ENCODE data around the gene BABAM2.

The BABAM2 gene

GRCh38 chr2:27922842-27923241 lies 32.3 kb downstream of the BABAM2 start:
- TF ChIP-seq LEF1 (IDR thresholded peaks at IDR 0.05; ENCODE audit: borderline replicate concordance) (no peak), PKNOX1 (IDR thresholded peaks at IDR 0.05) (no peak), ZNF384 (IDR thresholded peaks at IDR 0.05) (no peak), FOXM1 (IDR thresholded peaks at IDR 0.05; ENCODE audit: borderline replicate concordance) (no peak), NFRKB (IDR thresholded peaks at IDR 0.05) (no peak), ELF4 (IDR thresholded peaks at IDR 0.05) (no peak), TARDBP (IDR thresholded peaks at IDR 0.05) (no peak), FOXK2 (IDR thresholded peaks at IDR 0.05) (no peak), SUZ12 (IDR thresholded peaks at IDR 0.05) (no peak), ARNT (IDR thresholded peaks at IDR 0.05) (no peak)
- no peak for DNase-seq (ENCODE audit: extremely low spot score)
- CTCF ChIA-PET: interaction anchor here (0.6 kb wide), 1 partner anchor 183 kb away, joined by 5 read pairs; no protein-coding TSS in a partner anchor

GRCh38 chr2:27925766-27926472 lies 35.4 kb downstream of the BABAM2 start:
- no peak for DNase-seq (ENCODE audit: extremely low spot score)
- no peak for TF ChIP-seq ZNF384 (IDR thresholded peaks at IDR 0.05)
- no peak for TF ChIP-seq CTBP1 (IDR thresholded peaks at IDR 0.05; ENCODE audit: borderline replicate concordance)
- no peak for TF ChIP-seq NFRKB (IDR thresholded peaks at IDR 0.05)
- no peak for TF ChIP-seq LEF1 (IDR thresholded peaks at IDR 0.05; ENCODE audit: borderline replicate concordance)
- TF ChIP-seq PKNOX1 (IDR thresholded peaks at IDR 0.05): no peak
- TF ChIP-seq FOXK2 (IDR thresholded peaks at IDR 0.05): no peak
- TF ChIP-seq FOXM1 (IDR thresholded peaks at IDR 0.05; ENCODE audit: borderline replicate concordance): no peak
- TF ChIP-seq ELF4 (IDR thresholded peaks at IDR 0.05): no peak
- CTCF ChIA-PET: interaction anchor here (1.2 kb wide), 1 partner anchor 8 kb away, joined by 5 read pairs; no protein-coding TSS in a partner anchor
- POLR2A ChIA-PET: no interaction called here

More at GRCh38 chr2:27922842-27923241, 32.3 kb downstream of the BABAM2 start:
- POLR2A ChIA-PET: no interaction called here

- ChIA-PET CTCF (no interaction called here), POLR2A (no interaction called here)
Measured at GRCh38 chr2:27929916-27930486, 39.5 kb downstream of the BABAM2 start.

GRCh38 chr2:27931361-27931950 lies 40.9 kb downstream of the BABAM2 start:
- DNase-seq (ENCODE audit: extremely low spot score): no peak
- TF ChIP-seq SP1 (IDR thresholded peaks at IDR 0.05) (no peak), FOXM1 (IDR thresholded peaks at IDR 0.05; ENCODE audit: borderline replicate concordance) (no peak), PKNOX1 (IDR thresholded peaks at IDR 0.05) (no peak), FOXA1 (IDR thresholded peaks at IDR 0.05) (no peak), ZNF384 (IDR thresholded peaks at IDR 0.05) (no peak), BHLHE40 (IDR thresholded peaks at IDR 0.05; ENCODE audit: borderline replicate concordance) (no peak)
- CTCF ChIA-PET: no interaction called here
- POLR2A ChIA-PET: no interaction called here

More at GRCh38 chr2:27929916-27930486, 39.5 kb downstream of the BABAM2 start:
- TF ChIP-seq L3MBTL2 (conservative IDR thresholded peaks at IDR 0.05) (no peak), LEF1 (IDR thresholded peaks at IDR 0.05; ENCODE audit: borderline replicate concordance) (no peak), SUZ12 (IDR thresholded peaks at IDR 0.05) (no peak), SP1 (IDR thresholded peaks at IDR 0.05) (no peak), ARNT (IDR thresholded peaks at IDR 0.05) (no peak), NFRKB (IDR thresholded peaks at IDR 0.05) (no peak), HDGF (IDR thresholded peaks at IDR 0.05; ENCODE audit: borderline replicate concordance) (no peak), ELF4 (IDR thresholded peaks at IDR 0.05) (no peak), PKNOX1 (IDR thresholded peaks at IDR 0.05) (no peak)
- DNase-seq (ENCODE audit: extremely low spot score): no peak

GRCh38 chr2:27932396-27932795 lies 41.9 kb downstream of the BABAM2 start:
- TF ChIP-seq CTBP1 (IDR thresholded peaks at IDR 0.05; ENCODE audit: borderline replicate concordance) (no peak), NFRKB (IDR thresholded peaks at IDR 0.05) (no peak), TARDBP (IDR thresholded peaks at IDR 0.05) (no peak), FOXK2 (IDR thresholded peaks at IDR 0.05) (no peak), ARNT (IDR thresholded peaks at IDR 0.05) (no peak), SP1 (IDR thresholded peaks at IDR 0.05) (no peak), FOXM1 (IDR thresholded peaks at IDR 0.05; ENCODE audit: borderline replicate concordance) (no peak)
- DNase-seq (ENCODE audit: extremely low spot score): no peak
- POLR2A ChIA-PET: no interaction called here
- CTCF ChIA-PET: no interaction called here

- ChIA-PET CTCF (no interaction called here), POLR2A (no interaction called here)
- DNase-seq (ENCODE audit: extremely low spot score): no peak
- no peak for TF ChIP-seq FOXA1 (IDR thresholded peaks at IDR 0.05)
- TF ChIP-seq ZNF384 (IDR thresholded peaks at IDR 0.05): no peak
- no peak for TF ChIP-seq ARNT (IDR thresholded peaks at IDR 0.05)
- TF ChIP-seq SP1 (IDR thresholded peaks at IDR 0.05): no peak
- no peak for TF ChIP-seq L3MBTL2 (conservative IDR thresholded peaks at IDR 0.05)
- TF ChIP-seq LEF1 (IDR thresholded peaks at IDR 0.05; ENCODE audit: borderline replicate concordance): no peak
- no peak for TF ChIP-seq FOXK2 (IDR thresholded peaks at IDR 0.05)
- TF ChIP-seq NFRKB (IDR thresholded peaks at IDR 0.05): no peak
- no peak for TF ChIP-seq TARDBP (IDR thresholded peaks at IDR 0.05)
- no peak for TF ChIP-seq CTBP1 (IDR thresholded peaks at IDR 0.05; ENCODE audit: borderline replicate concordance)
Measured at GRCh38 chr2:27935026-27935425, 44.5 kb downstream of the BABAM2 start.

Data from HEK293T (cell line).